Measurements from ENCODE around the gene P3H2.

Gene P3H2

GRCh38 chr3:189936201-189936945 lies 184.3 kb downstream of the P3H2 start:
- H3K4me2 ChIP-seq (ENCODE audit: low read length), result no peak overlapping the region
- no peak overlapping the region for H2AFZ ChIP-seq
- H3K4me3 ChIP-seq (ENCODE audit: low read depth, low read length), result no peak overlapping the region
- no peaks in the 10 kb centered on the region for H3K36me3 ChIP-seq (ENCODE audit: control insufficient read depth, insufficient read depth, low read length)
- no peak overlapping the region for H3K9ac ChIP-seq
- no peaks in the 10 kb centered on the region for H3K27me3 ChIP-seq (ENCODE audit: control insufficient read depth, insufficient read depth, low read length)
- no peaks in the 10 kb centered on the region for H3K79me2 ChIP-seq
- TF ChIP-seq CTCF (IDR thresholded peaks at IDR 0.05), result no peak
- no peak overlapping the region for H3K27ac ChIP-seq
- H3K4me1 ChIP-seq, result no peaks in the 10 kb centered on the region
- H3K9me3 ChIP-seq (ENCODE audit: control insufficient read depth, low read length), result no peaks in the 10 kb centered on the region

- no peak overlapping the region for H3K27ac ChIP-seq
- TF ChIP-seq CTCF (IDR thresholded peaks at IDR 0.05), result no peak
- H3K4me2 ChIP-seq (ENCODE audit: low read length), result no peak overlapping the region
- H3K9ac ChIP-seq, result no peak overlapping the region
- H3K79me2 ChIP-seq, result no peaks in the 10 kb centered on the region
- H3K9me3 ChIP-seq (ENCODE audit: control insufficient read depth, low read length), result no peaks in the 10 kb centered on the region
- H2AFZ ChIP-seq, result no peak overlapping the region
- no peaks in the 10 kb centered on the region for H3K4me1 ChIP-seq
- H3K36me3 ChIP-seq (ENCODE audit: control insufficient read depth, insufficient read depth, low read length), result no peaks in the 10 kb centered on the region
- H3K4me3 ChIP-seq (ENCODE audit: low read depth, low read length), result no peak overlapping the region
- H3K27me3 ChIP-seq (ENCODE audit: control insufficient read depth, insufficient read depth, low read length), result no peaks in the 10 kb centered on the region
Observed at GRCh38 chr3:189927975-189928895, 192.5 kb downstream of the P3H2 start.

GRCh38 chr3:189921770-189922169 lies 198.9 kb downstream of the P3H2 start:
- Histone ChIP-seq H3K4me3 (ENCODE audit: low read depth, low read length) (no peak overlapping the region), H3K4me1 (no peaks in the 10 kb centered on the region), H3K79me2 (no peaks in the 10 kb centered on the region), H3K27ac (no peak overlapping the region), H3K36me3 (ENCODE audit: control insufficient read depth, insufficient read depth, low read length) (no peaks in the 10 kb centered on the region), H3K27me3 (ENCODE audit: control insufficient read depth, insufficient read depth, low read length) (no peaks in the 10 kb centered on the region), H2AFZ (no peak overlapping the region), H3K4me2 (ENCODE audit: low read length) (no peak overlapping the region), H3K9me3 (ENCODE audit: control insufficient read depth, low read length) (no peaks in the 10 kb centered on the region), H3K9ac (no peak overlapping the region)
- TF ChIP-seq CTCF (IDR thresholded peaks at IDR 0.05), result no peak

- H3K27ac ChIP-seq, result no peak overlapping the region
Observed at GRCh38 chr3:189914799-189915198, 205.9 kb downstream of the P3H2 start.

More at GRCh38 chr3:189914799-189915198, 205.9 kb downstream of the P3H2 start:
- Histone ChIP-seq H3K9me3 (ENCODE audit: control insufficient read depth, low read length) (no peaks in the 10 kb centered on the region), H3K27me3 (ENCODE audit: control insufficient read depth, insufficient read depth, low read length) (no peaks in the 10 kb centered on the region), H3K4me1 (no peaks in the 10 kb centered on the region), H3K4me3 (ENCODE audit: low read depth, low read length) (no peak overlapping the region), H2AFZ (no peak overlapping the region), H3K36me3 (ENCODE audit: control insufficient read depth, insufficient read depth, low read length) (no peaks in the 10 kb centered on the region), H3K4me2 (ENCODE audit: low read length) (no peak overlapping the region), H3K9ac (no peak overlapping the region), H3K79me2 (no peaks in the 10 kb centered on the region)
- no peak for TF ChIP-seq CTCF (IDR thresholded peaks at IDR 0.05)

All from parathyroid adenoma (tissue), 2 donors.